Measurements from ENCODE around the gene SLC19A1. TPM values are rescaled to one million over a fixed set of nuclear protein-coding genes. Genes with fewer than 3 reads are reported as not detected.

SLC19A1 gene
- 22.7 TPM for polyA plus RNA-seq (2013, experiment 1 of 2)
- 19.0 TPM for polyA plus RNA-seq (2013, experiment 2 of 2)

- H3K27me3 ChIP-seq (ENCODE audit: insufficient read depth, low read length) = no peaks in the 10 kb centered on the region
- no peak within 1 kb of the TSS for H3K27ac ChIP-seq (ENCODE audit: low read depth, low read length)
- H3K36me3 ChIP-seq (ENCODE audit: insufficient read depth, low read length) = peaks cover 3% of the 10 kb centered on the region; the same call in 1 of the 2 replicates
- under 1% methylated on average over 59 of the region's 59 CpGs for WGBS
- H3K9ac ChIP-seq (ENCODE audit: low read depth, low read length) = peak within 1 kb of the TSS; percentile 64
- H3K4me3 ChIP-seq (ENCODE audit: low read length) = peak within 1 kb of the TSS; percentile 72
- no peaks in the 10 kb centered on the region for H3K9me3 ChIP-seq (ENCODE audit: insufficient read depth, low read depth, low read length)
- H3K4me1 ChIP-seq (ENCODE audit: insufficient read depth, low read length) = no peaks in the 10 kb centered on the region
These were observed at the start of gene SLC19A1 for GRCh38 chr21:45542242-45542666. Gene SLC19A1, minus strand, starts transcription at chr21:45542440. Its CDS starts 4,481 bp downstream, at chr21:45537959.

- Histone ChIP-seq H3K9me3 (ENCODE audit: insufficient read depth, low read depth, low read length) (peaks cover 26% of the 10 kb centered on the region), H3K4me1 (ENCODE audit: insufficient read depth, low read length) (no peaks in the 10 kb centered on the region), H3K36me3 (ENCODE audit: insufficient read depth, low read length) (no peaks in the 10 kb centered on the region), H3K27me3 (ENCODE audit: insufficient read depth, low read length) (peaks cover 30% of the 10 kb centered on the region), H3K9ac (ENCODE audit: low read depth, low read length) (no peak overlapping the region), H3K27ac (ENCODE audit: low read depth, low read length) (no peak overlapping the region), H3K4me3 (ENCODE audit: low read length) (no peak overlapping the region)
- WGBS = 96% methylated on average over 9 of the region's 9 CpGs
These were observed 49.5 kb upstream of the SLC19A1 start for GRCh38 chr21:45591619-45592207.

GRCh38 chr21:45590726-45591618 is 48.7 kb upstream of the SLC19A1 start:
- Histone ChIP-seq H3K9me3 (ENCODE audit: insufficient read depth, low read depth, low read length) (peaks cover 34% of the 10 kb centered on the region), H3K4me1 (ENCODE audit: insufficient read depth, low read length) (no peaks in the 10 kb centered on the region), H3K27me3 (ENCODE audit: insufficient read depth, low read length) (peaks cover 30% of the 10 kb centered on the region), H3K36me3 (ENCODE audit: insufficient read depth, low read length) (no peaks in the 10 kb centered on the region), H3K4me3 (ENCODE audit: low read length) (peak overlapping the region; percentile 58), H3K27ac (ENCODE audit: low read depth, low read length) (no peak overlapping the region), H3K9ac (ENCODE audit: low read depth, low read length) (no peak overlapping the region)
- 49% methylated on average over 53 of the region's 53 CpGs for WGBS

GRCh38 chr21:45590246-45590725 is 48.0 kb upstream of the SLC19A1 start:
- no peaks in the 10 kb centered on the region for H3K4me1 ChIP-seq (ENCODE audit: insufficient read depth, low read length)
- H3K9me3 ChIP-seq (ENCODE audit: insufficient read depth, low read depth, low read length) = peaks cover 37% of the 10 kb centered on the region
- no peak overlapping the region for H3K27ac ChIP-seq (ENCODE audit: low read depth, low read length)
- no peaks in the 10 kb centered on the region for H3K36me3 ChIP-seq (ENCODE audit: insufficient read depth, low read length)
- peak overlapping the region; percentile 34; the same call in 1 of the 2 replicates for H3K9ac ChIP-seq (ENCODE audit: low read depth, low read length)
- peak overlapping the region; percentile 67 for H3K4me3 ChIP-seq (ENCODE audit: low read length)
- 13% methylated on average over 37 of the region's 46 CpGs for WGBS
- peaks cover 30% of the 10 kb centered on the region for H3K27me3 ChIP-seq (ENCODE audit: insufficient read depth, low read length)

- H3K4me3 ChIP-seq (ENCODE audit: low read length) = peak overlapping the region; percentile 67
- H3K36me3 ChIP-seq (ENCODE audit: insufficient read depth, low read length) = no peaks in the 10 kb centered on the region
- no peak overlapping the region for H3K27ac ChIP-seq (ENCODE audit: low read depth, low read length)
- 37% methylated on average over 41 of the region's 41 CpGs for WGBS
- H3K9ac ChIP-seq (ENCODE audit: low read depth, low read length) = peak overlapping the region; percentile 34; the same call in 1 of the 2 replicates
- H3K9me3 ChIP-seq (ENCODE audit: insufficient read depth, low read depth, low read length) = peaks cover 37% of the 10 kb centered on the region
- no peaks in the 10 kb centered on the region for H3K4me1 ChIP-seq (ENCODE audit: insufficient read depth, low read length)
- peaks cover 30% of the 10 kb centered on the region for H3K27me3 ChIP-seq (ENCODE audit: insufficient read depth, low read length)
These were observed 47.5 kb upstream of the SLC19A1 start for GRCh38 chr21:45589686-45590245.

GRCh38 chr21:45588871-45589491 is 46.7 kb upstream of the SLC19A1 start:
- 95% methylated on average over 5 of the region's 5 CpGs for WGBS
- no peak overlapping the region for H3K9ac ChIP-seq (ENCODE audit: low read depth, low read length)

GRCh38 chr21:45588086-45588825 is 46.0 kb upstream of the SLC19A1 start:
- Histone ChIP-seq H3K9ac (ENCODE audit: low read depth, low read length) (no peak overlapping the region), H3K36me3 (ENCODE audit: insufficient read depth, low read length) (no peaks in the 10 kb centered on the region), H3K4me3 (ENCODE audit: low read length) (no peak overlapping the region), H3K27me3 (ENCODE audit: insufficient read depth, low read length) (peaks cover 30% of the 10 kb centered on the region), H3K27ac (ENCODE audit: low read depth, low read length) (no peak overlapping the region), H3K4me1 (ENCODE audit: insufficient read depth, low read length) (no peaks in the 10 kb centered on the region), H3K9me3 (ENCODE audit: insufficient read depth, low read depth, low read length) (peaks cover 38% of the 10 kb centered on the region)
- WGBS = 86% methylated on average over 10 of the region's 10 CpGs

More at GRCh38 chr21:45588871-45589491, 46.7 kb upstream of the SLC19A1 start:
- H3K27me3 ChIP-seq (ENCODE audit: insufficient read depth, low read length) = peaks cover 30% of the 10 kb centered on the region
- no peaks in the 10 kb centered on the region for H3K36me3 ChIP-seq (ENCODE audit: insufficient read depth, low read length)
- H3K27ac ChIP-seq (ENCODE audit: low read depth, low read length) = no peak overlapping the region
- H3K4me1 ChIP-seq (ENCODE audit: insufficient read depth, low read length) = no peaks in the 10 kb centered on the region
- peaks cover 37% of the 10 kb centered on the region for H3K9me3 ChIP-seq (ENCODE audit: insufficient read depth, low read depth, low read length)
- H3K4me3 ChIP-seq (ENCODE audit: low read length) = no peak overlapping the region

GRCh38 chr21:45586289-45586858 is 44.1 kb upstream of the SLC19A1 start:
- H3K4me3 ChIP-seq (ENCODE audit: low read length) = no peak overlapping the region
- peaks cover 28% of the 10 kb centered on the region for H3K27me3 ChIP-seq (ENCODE audit: insufficient read depth, low read length)
- WGBS = 83% methylated on average over 5 of the region's 5 CpGs
- peaks cover 42% of the 10 kb centered on the region for H3K9me3 ChIP-seq (ENCODE audit: insufficient read depth, low read depth, low read length)
- no peak overlapping the region for H3K27ac ChIP-seq (ENCODE audit: low read depth, low read length)
- H3K9ac ChIP-seq (ENCODE audit: low read depth, low read length) = no peak overlapping the region
- no peaks in the 10 kb centered on the region for H3K36me3 ChIP-seq (ENCODE audit: insufficient read depth, low read length)
- no peaks in the 10 kb centered on the region for H3K4me1 ChIP-seq (ENCODE audit: insufficient read depth, low read length)

- Histone ChIP-seq H3K36me3 (ENCODE audit: insufficient read depth, low read length) (no peaks in the 10 kb centered on the region), H3K4me3 (ENCODE audit: low read length) (no peak overlapping the region), H3K27ac (ENCODE audit: low read depth, low read length) (no peak overlapping the region), H3K9ac (ENCODE audit: low read depth, low read length) (no peak overlapping the region), H3K9me3 (ENCODE audit: insufficient read depth, low read depth, low read length) (peaks cover 42% of the 10 kb centered on the region), H3K4me1 (ENCODE audit: insufficient read depth, low read length) (no peaks in the 10 kb centered on the region), H3K27me3 (ENCODE audit: insufficient read depth, low read length) (peaks cover 19% of the 10 kb centered on the region)
- WGBS = 92% methylated on average over 4 of the region's 4 CpGs
These were observed 42.5 kb upstream of the SLC19A1 start for GRCh38 chr21:45584786-45585185.
